IMR-90 (cell line): ENCODE data around the gene PCED1B. TPM values are rescaled to one million over a fixed set of nuclear protein-coding genes. Genes with fewer than 3 reads are reported as not detected.

ENCODE experiments used
- ATAC-seq: fragments of 200-7000 bp; cut with Tn5 transposase; 2 replicates; pipeline ENCODE4 v1.9.1; 2020; ENCODE audit warnings: low read depth, mild to moderate bottlenecking, moderate library complexity
- BruUV-seq: library from RNA; stranded (reverse); fragments of 400-500 nt; replicated peaks from 2 replicates; lab custom pipeline; 2021; lab: Mats Ljungman, UMichigan
- CTCF ChIA-PET: fragments of 300-600 bp; formaldehyde crosslinking; extraction: SDS; loops from one replicate; lab custom pipeline; 2021; ENCODE audit warnings: antibody characterized with exemption; lab: Yijun Ruan, JAX
- POLR2A ChIA-PET: fragments of 300-600 bp; sonication (Branson Sonifier 250); formaldehyde crosslinking; loops from one replicate; lab custom pipeline; 2022; ENCODE audit warnings: antibody characterized with exemption; ENCODE audit not compliant: unreplicated experiment; lab: Charles Lee
- DNase-seq: peaks from one replicate; pipeline ENCODE4 v3.0.0; 2013
- H2AFZ ChIP-seq: replicated peaks from 2 replicates; pipeline ENCODE3; 2013; ENCODE audit warnings: low read length, mild to moderate bottlenecking; ENCODE audit not compliant: poor library complexity
- H2AK5ac ChIP-seq: 2 replicates; pipeline ENCODE4 v1.6.1; 2013; ENCODE audit warnings: low read depth, low read length, inconsistent platforms
- H2AK9ac ChIP-seq: replicated peaks from 2 replicates; pipeline ENCODE3; 2013; ENCODE audit warnings: mild to moderate bottlenecking, low read depth, low read length, moderate library complexity; ENCODE audit not compliant: poor library complexity
- H2BK120ac ChIP-seq: 2 replicates; pipeline ENCODE4 v1.6.1; 2013; ENCODE audit warnings: low read depth, low read length, inconsistent platforms
- H2BK15ac ChIP-seq: 3 replicates; pipeline ENCODE4 v1.6.1; 2013; ENCODE audit warnings: low read depth, low read length, inconsistent platforms
- H2BK20ac ChIP-seq: 2 replicates; pipeline ENCODE4 v1.6.1; 2013; ENCODE audit warnings: low read depth, mild to moderate bottlenecking, inconsistent platforms, low read length, moderate library complexity
- H2BK5ac ChIP-seq: 2 replicates; pipeline ENCODE4 v1.6.1; 2013; ENCODE audit warnings: mild to moderate bottlenecking, low read depth, low read length, inconsistent platforms; ENCODE audit not compliant: poor library complexity, severe bottlenecking
- H3K14ac ChIP-seq: replicated peaks from 2 replicates; pipeline ENCODE4 v1.6.1; 2013; ENCODE audit warnings: low read depth, low read length, inconsistent platforms
- H3K18ac ChIP-seq: 2 replicates; pipeline ENCODE4 v1.6.1; 2013; ENCODE audit warnings: low read depth, low read length, control low read depth
- H3K23ac ChIP-seq: 2 replicates; pipeline ENCODE4 v1.6.1; 2013; ENCODE audit warnings: low read depth, low read length, inconsistent platforms
- H3K27ac ChIP-seq: 2 replicates; pipeline ENCODE4 v1.5.1; 2013; ENCODE audit warnings: mild to moderate bottlenecking, control low read depth, low read length; ENCODE audit not compliant: insufficient read depth
- H3K27me3 ChIP-seq: 2 replicates; pipeline ENCODE4 v1.6.1; 2013; ENCODE audit warnings: low read length; ENCODE audit not compliant: control insufficient read depth, insufficient read depth
- H3K36me3 ChIP-seq: 2 replicates; pipeline ENCODE4 v1.6.1; 2013; ENCODE audit warnings: low read length, mixed read lengths; ENCODE audit not compliant: control insufficient read depth, insufficient read depth
- H3K4ac ChIP-seq: 2 replicates; pipeline ENCODE4 v1.6.1; 2013; ENCODE audit warnings: low read depth, low read length, inconsistent platforms
- H3K4me1 ChIP-seq: 2 replicates; pipeline ENCODE4 v1.6.1; 2013; ENCODE audit warnings: low read length, mixed read lengths; ENCODE audit not compliant: control insufficient read depth, insufficient read depth
- H3K4me2 ChIP-seq: 2 replicates; pipeline ENCODE4 v1.6.1; 2013; ENCODE audit warnings: low read depth, mild to moderate bottlenecking, control low read depth, low read length, moderate library complexity
- H3K4me3 ChIP-seq: 2 replicates; pipeline ENCODE4 v1.5.1; 2013; ENCODE audit warnings: low read depth, mild to moderate bottlenecking, control low read depth, low read length, moderate library complexity; ENCODE audit not compliant: insufficient read depth
- H3K56ac ChIP-seq: 2 replicates; pipeline ENCODE4 v1.6.1; 2013; ENCODE audit warnings: low read length, inconsistent platforms; ENCODE audit not compliant: insufficient read depth; ENCODE audit errors: extremely low read depth
- H3K79me1 ChIP-seq, 2 experiments: 2 replicates each; pipeline ENCODE4 v1.6.1; 2013; ENCODE audit warnings: low read length in 2 of 2, inconsistent platforms in 1 of 2, low read depth in 1 of 2
- H3K9ac ChIP-seq: 2 replicates; pipeline ENCODE4 v1.6.1; 2013; ENCODE audit warnings: low read depth, low read length, control low read depth
- H3K9me1 ChIP-seq: 2 replicates; pipeline ENCODE4 v1.6.1; 2013; ENCODE audit warnings: low read length, inconsistent platforms; ENCODE audit not compliant: insufficient read depth
- H3K9me3 ChIP-seq: 2 replicates; pipeline ENCODE4 v1.6.1; 2013; ENCODE audit warnings: low read length; ENCODE audit not compliant: control insufficient read depth, insufficient read depth
- H4K20me1 ChIP-seq: 2 replicates; pipeline ENCODE4 v1.6.1; 2013; ENCODE audit warnings: low read length, inconsistent platforms; ENCODE audit not compliant: insufficient read depth
- H4K5ac ChIP-seq: 2 replicates; pipeline ENCODE4 v1.6.1; 2013; ENCODE audit warnings: mild to moderate bottlenecking, low read depth, low read length, control low read depth
- H4K8ac ChIP-seq, 2 experiments: 2 replicates each; pipeline ENCODE4 v1.6.1; 2013; ENCODE audit warnings: low read depth in 2 of 2, low read length in 2 of 2, control low read depth in 1 of 2, inconsistent platforms in 1 of 2
- H4K91ac ChIP-seq: 2 replicates; pipeline ENCODE4 v1.6.1; 2013; ENCODE audit warnings: low read depth, low read length, inconsistent platforms; ENCODE audit not compliant: insufficient read depth
- CHD1 ChIP-seq: IDR thresholded peaks from 2 replicates; pipeline ENCODE4 v1.6.1; 2012; ENCODE audit warnings: low read depth, low read length, improper control_type of control experiment
- MAFK ChIP-seq: IDR thresholded peaks from 2 replicates; pipeline ENCODE4 v1.6.1; 2012; ENCODE audit warnings: low read depth, low read length, improper control_type of control experiment
- RCOR1 ChIP-seq: IDR thresholded peaks from 2 replicates; pipeline ENCODE4 v1.6.1; 2012; ENCODE audit warnings: mild to moderate bottlenecking, low read length, improper control_type of control experiment; ENCODE audit not compliant: insufficient replicate concordance
- WGBS, 2 experiments: methylation state at CpG; one replicate each; pipeline versions ENCODE4 v1.1.5 to v1.1.7; 2013; ENCODE audit warnings: missing lambda C conversion rate in 2 of 2; ENCODE audit not compliant: insufficient read length in 1 of 2; ENCODE audit errors: extremely low coverage in 2 of 2; 5-methylcytosine and 5-hydroxymethylcytosine counted together
- dilution Hi-C: fragments of 300-500 bp; cut with HindIII; formaldehyde crosslinking; loops from one replicate; pipeline ENCODE4 v1.14.3; 2018; ENCODE audit warnings: low sequenced_read_pairs; ENCODE audit not compliant: unreplicated experiment
- in situ Hi-C: fragments of 300-500 bp; cut with MboI; formaldehyde crosslinking; loops from 3 replicates; pipeline ENCODE4 v1.14.3; 2019; ENCODE audit warnings: low sequenced_read_pairs, inconsistent platforms, mixed read lengths
- intact Hi-C: fragments of 100-400 bp; cut with micrococcal nuclease; formaldehyde crosslinking; loops from 2 replicates; pipeline ENCODE4 v1.10.0; 2022
- polyA plus RNA-seq, 3 experiments: library from polyadenylated mRNA; depleted of rRNA; stranded (reverse); fragments of >200 nt; gene quantifications; 2 replicates each; pipeline ENCODE4 v1.2.3, GENCODE V29; 2012; ENCODE audit warnings: low replicate concordance in 1 of 3
- total RNA-seq: library from RNA; depleted of rRNA; stranded (reverse); fragments of >200 nt; gene quantifications from 2 replicates; pipeline ENCODE4 v1.2.3, GENCODE V29; 2012
- TF ChIP-seq, protein P1 (sequence below): fragments of 150-350 bp; IDR thresholded peaks from 2 replicates; pipeline ENCODE4 v1.6.1; 2016; ENCODE audit warnings: low read depth, mild to moderate bottlenecking, low read length, moderate library complexity, borderline replicate concordance
- TF ChIP-seq, protein P2 (sequence below): conservative IDR thresholded peaks from 2 replicates; pipeline ENCODE4 v1.5.1; 2012; ENCODE audit warnings: mild to moderate bottlenecking, low read depth, low read length, improper control_type of control experiment

Gene PCED1B
- total and polyA plus RNA-seq, 2 of the 4 experiments (the other 2 are of a cell fraction), result 0.36 to 2.6 TPM

DNA sequence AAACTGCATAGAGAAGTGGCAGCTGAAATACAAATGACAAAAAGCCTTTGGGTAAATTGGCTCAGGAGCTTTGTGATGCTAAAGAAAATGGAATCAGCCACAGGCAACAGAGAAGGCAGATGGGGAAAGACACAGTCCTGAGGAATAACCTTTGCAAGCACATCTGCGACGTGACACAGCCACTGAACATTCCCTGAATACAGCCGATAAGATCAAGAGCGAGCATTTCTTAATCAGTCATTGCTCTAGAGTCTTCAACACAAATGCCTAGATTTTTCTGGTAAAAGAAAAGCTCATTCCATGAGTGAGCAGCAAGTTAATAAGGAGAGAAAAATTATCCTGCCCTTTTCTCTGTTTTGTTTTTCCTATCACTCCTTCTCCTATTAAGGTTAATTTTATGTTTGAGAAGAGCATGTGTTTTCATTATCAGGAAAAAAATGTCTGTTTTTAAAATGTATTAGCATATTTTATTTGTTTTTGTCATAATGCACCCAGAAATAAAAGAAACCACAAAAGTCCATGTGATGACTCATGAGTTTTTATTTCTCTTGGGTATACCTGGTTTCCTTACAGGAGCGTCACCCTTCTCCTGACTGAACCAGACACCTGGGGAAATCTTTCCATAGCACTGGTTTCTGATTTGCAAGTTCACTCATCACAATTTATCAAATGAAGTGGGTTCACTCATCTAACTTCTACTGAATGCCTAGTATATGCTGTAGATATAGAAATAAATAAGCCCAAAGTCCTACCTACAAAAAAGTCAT lies 45.4 kb upstream of the PCED1B start:
- no peak overlapping the region for H3K4me2 ChIP-seq
- WGBS, 2 experiments, result no CpG with 5 or more reads among the region's 5 CpGs
- H2BK20ac ChIP-seq, result 0 out of 2 replicates have a peak overlapping the region, but pooled peaks have one; percentile 18
- peaks cover 6% of the 10 kb centered on the region for H3K4me1 ChIP-seq
- H2AFZ ChIP-seq, result no peak overlapping the region
- peak overlapping the region; percentile 5; the same call in 1 of the 2 replicates for H2BK120ac ChIP-seq
- no peaks in the 10 kb centered on the region for H3K9me3 ChIP-seq
- no peak for DNase-seq
- dilution Hi-C loops, result no loop called here
- H3K4me3 ChIP-seq, result no peak overlapping the region
- in situ Hi-C loops, result loop anchor here (5.0 to 10.0 kb wide), 3 partner anchors 273 to 651 kb away; no protein-coding TSS in a partner anchor
- H4K20me1 ChIP-seq, result no peaks in the 10 kb centered on the region
- no peak for TF ChIP-seq RCOR1
- TF ChIP-seq, protein P1, sequence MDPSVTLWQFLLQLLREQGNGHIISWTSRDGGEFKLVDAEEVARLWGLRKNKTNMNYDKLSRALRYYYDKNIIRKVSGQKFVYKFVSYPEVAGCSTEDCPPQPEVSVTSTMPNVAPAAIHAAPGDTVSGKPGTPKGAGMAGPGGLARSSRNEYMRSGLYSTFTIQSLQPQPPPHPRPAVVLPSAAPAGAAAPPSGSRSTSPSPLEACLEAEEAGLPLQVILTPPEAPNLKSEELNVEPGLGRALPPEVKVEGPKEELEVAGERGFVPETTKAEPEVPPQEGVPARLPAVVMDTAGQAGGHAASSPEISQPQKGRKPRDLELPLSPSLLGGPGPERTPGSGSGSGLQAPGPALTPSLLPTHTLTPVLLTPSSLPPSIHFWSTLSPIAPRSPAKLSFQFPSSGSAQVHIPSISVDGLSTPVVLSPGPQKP, result no peak
- TF ChIP-seq, protein P2, sequence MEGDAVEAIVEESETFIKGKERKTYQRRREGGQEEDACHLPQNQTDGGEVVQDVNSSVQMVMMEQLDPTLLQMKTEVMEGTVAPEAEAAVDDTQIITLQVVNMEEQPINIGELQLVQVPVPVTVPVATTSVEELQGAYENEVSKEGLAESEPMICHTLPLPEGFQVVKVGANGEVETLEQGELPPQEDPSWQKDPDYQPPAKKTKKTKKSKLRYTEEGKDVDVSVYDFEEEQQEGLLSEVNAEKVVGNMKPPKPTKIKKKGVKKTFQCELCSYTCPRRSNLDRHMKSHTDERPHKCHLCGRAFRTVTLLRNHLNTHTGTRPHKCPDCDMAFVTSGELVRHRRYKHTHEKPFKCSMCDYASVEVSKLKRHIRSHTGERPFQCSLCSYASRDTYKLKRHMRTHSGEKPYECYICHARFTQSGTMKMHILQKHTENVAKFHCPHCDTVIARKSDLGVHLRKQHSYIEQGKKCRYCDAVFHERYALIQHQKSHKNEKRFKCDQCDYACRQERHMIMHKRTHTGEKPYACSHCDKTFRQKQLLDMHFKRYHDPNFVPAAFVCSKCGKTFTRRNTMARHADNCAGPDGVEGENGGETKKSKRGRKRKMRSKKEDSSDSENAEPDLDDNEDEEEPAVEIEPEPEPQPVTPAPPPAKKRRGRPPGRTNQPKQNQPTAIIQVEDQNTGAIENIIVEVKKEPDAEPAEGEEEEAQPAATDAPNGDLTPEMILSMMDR, result no peak
- no peak for TF ChIP-seq CHD1
- peak; percentile 31; the same call in 1 of the 2 replicates for TF ChIP-seq MAFK
- H3K23ac ChIP-seq, result no peak overlapping the region; the same call in 1 of the 2 replicates
- H4K8ac ChIP-seq, result peak overlapping the region in 1 of 2 experiments; percentile 10; a peak in 1 of 4 replicates
- CTCF ChIA-PET, result interaction anchor here (0.6 to 1.7 kb wide), 4 partner anchors 9 to 652 kb away, joined by 3 to 4 read pairs (median 3); no protein-coding TSS in a partner anchor
- peak overlapping the region; percentile 63; the same call in 1 of the 2 replicates for H4K5ac ChIP-seq
- peak overlapping the region; percentile 12; the same call in 1 of the 2 replicates for H3K4ac ChIP-seq
- no peak overlapping the region for H3K27ac ChIP-seq
- H3K18ac ChIP-seq, result peak overlapping the region; percentile 43; the same call in 1 of the 2 replicates
- H4K91ac ChIP-seq, result no peak overlapping the region; the same call in 1 of the 2 replicates
- peaks cover 5% of the 10 kb centered on the region; the same call in 1 of the 2 replicates for H3K9me1 ChIP-seq
- H3K36me3 ChIP-seq, result no peaks in the 10 kb centered on the region
- H2BK15ac ChIP-seq, result no peak overlapping the region
- intact Hi-C loops, result loop anchor here (2.0 to 10.0 kb wide), 4 partner anchors 43 to 741 kb away; partner anchors contain the start of genes AMIGO2, PCED1B and SLC48A1
- H3K79me1 ChIP-seq, result no peaks in the 10 kb centered on the region
- no peak overlapping the region for H2BK5ac ChIP-seq
- H2AK9ac ChIP-seq, result no peak overlapping the region
- ATAC-seq, result no peak
- POLR2A ChIA-PET, result no interaction called here
- H2AK5ac ChIP-seq, result no peak overlapping the region
- peak overlapping the region; percentile 15 for H3K14ac ChIP-seq
- no peaks in the 10 kb centered on the region for H3K27me3 ChIP-seq
- H3K56ac ChIP-seq, result no peak overlapping the region
- no peak overlapping the region for H3K9ac ChIP-seq
- BruUV-seq, result no TSS peak
